ENCODE measurements around the gene SNX19. TPM values are rescaled to one million over a fixed set of nuclear protein-coding genes. Genes with fewer than 3 reads are reported as not detected.

Gene SNX19, protein sequence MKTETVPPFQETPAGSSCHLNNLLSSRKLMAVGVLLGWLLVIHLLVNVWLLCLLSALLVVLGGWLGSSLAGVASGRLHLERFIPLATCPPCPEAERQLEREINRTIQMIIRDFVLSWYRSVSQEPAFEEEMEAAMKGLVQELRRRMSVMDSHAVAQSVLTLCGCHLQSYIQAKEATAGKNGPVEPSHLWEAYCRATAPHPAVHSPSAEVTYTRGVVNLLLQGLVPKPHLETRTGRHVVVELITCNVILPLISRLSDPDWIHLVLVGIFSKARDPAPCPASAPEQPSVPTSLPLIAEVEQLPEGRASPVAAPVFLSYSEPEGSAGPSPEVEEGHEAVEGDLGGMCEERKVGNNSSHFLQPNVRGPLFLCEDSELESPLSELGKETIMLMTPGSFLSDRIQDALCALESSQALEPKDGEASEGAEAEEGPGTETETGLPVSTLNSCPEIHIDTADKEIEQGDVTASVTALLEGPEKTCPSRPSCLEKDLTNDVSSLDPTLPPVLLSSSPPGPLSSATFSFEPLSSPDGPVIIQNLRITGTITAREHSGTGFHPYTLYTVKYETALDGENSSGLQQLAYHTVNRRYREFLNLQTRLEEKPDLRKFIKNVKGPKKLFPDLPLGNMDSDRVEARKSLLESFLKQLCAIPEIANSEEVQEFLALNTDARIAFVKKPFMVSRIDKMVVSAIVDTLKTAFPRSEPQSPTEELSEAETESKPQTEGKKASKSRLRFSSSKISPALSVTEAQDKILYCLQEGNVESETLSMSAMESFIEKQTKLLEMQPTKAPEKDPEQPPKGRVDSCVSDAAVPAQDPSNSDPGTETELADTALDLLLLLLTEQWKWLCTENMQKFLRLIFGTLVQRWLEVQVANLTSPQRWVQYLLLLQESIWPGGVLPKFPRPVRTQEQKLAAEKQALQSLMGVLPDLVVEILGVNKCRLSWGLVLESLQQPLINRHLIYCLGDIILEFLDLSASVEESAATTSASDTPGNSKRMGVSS
- total RNA-seq (2022; extraction: Qiagen RNA extraction; ENCODE audit: low read depth): 14.9 to 18.1 TPM (median 16.3 TPM) in 5 replicates

DNA sequence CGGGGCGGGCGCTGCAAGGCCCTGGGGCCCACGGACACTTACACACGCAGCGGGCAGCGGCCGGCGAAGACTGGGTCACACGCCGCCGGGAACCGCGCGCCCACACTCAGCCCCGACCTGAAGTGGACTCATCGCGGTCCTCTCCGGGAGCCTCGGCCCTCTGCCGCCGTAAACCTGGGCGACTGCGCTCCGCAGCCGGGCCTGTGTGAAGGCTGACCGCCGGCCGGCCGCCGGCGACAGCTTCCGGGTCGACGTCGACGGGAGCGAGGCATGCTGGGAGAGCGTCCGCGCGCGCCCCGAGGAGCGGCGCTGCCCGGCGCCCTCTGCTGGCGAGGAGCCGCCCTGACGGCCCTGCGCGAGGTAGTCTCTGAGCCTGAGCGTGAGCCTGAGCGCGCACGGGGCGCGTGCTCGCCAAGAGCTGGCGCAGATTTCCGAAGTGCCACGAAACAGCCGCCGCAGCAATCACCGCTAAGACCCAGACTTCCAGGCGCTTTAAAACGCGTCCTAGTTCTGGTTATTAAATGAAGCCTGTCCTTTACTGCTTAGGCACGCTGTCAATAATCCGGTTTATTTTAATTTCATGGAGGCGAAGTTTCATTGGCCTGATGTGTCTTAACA is at the start of gene SNX19:
TSS of gene SNX19 (minus strand) at position 242 of the 618 bp plus-strand sequence. CDS start 540 bp downstream, outside the sequence.

